Superior temporal gyrus (tissue), 1 donor: ENCODE measurements around the gene CXCR1.
"Not testable (repeated sequence)": the region's sequence is repeated elsewhere in the genome, so short reads cannot be mapped to it uniquely, and the experiment has no call there.

Source experiments
- DNase-seq: peaks from one replicate; pipeline ENCODE4 v3.0.0-alpha.2; 2016; ENCODE audit errors: extremely low spot score

CXCR1 gene

DNA sequence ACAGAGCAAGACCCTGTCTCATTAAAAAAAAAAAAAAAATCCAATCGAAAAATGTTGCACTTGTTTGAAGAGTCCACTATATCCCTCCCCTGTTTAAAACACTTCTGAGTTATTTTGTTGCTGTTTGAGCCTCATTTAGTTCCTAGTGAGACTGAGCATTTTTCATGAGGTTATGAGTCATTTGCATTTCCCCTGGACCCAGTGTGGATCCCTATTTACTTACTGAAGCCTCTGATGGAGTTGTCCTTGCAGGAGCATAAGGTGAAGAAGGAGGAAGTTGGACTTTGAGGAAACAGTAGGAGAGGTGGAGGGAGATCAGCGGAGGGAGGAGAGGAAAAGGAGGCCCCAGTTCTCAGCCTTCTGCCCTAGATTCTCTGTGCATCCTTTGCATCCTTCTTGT, 5.1 kb downstream of the CXCR1 start:
- DNase-seq = no peak

DNA sequence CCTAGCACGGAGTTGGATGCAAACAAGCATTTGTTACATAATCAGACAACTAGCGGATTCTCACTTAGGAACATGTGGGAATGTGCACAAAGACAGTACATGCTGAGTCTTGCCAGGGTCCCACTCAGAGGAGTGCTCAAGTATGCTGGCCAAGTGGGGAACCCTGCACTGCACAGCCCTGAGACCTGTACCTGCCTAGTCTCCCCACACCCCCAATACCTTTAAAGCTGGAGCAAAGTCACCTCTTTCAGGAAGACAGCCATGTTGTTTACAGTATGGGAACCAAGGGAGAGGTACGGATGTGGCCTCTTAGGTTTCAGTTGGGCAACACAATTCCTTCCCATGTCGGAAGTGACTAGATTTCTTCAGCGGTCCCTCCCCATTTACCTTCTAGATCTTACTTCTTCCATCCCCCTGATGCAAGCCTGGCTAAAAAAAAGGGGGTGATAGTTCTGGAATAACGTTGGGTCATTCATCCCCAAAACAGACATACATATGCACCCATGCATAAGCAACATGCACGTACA, 10.7 kb downstream of the CXCR1 start:
- DNase-seq = no peak

DNA sequence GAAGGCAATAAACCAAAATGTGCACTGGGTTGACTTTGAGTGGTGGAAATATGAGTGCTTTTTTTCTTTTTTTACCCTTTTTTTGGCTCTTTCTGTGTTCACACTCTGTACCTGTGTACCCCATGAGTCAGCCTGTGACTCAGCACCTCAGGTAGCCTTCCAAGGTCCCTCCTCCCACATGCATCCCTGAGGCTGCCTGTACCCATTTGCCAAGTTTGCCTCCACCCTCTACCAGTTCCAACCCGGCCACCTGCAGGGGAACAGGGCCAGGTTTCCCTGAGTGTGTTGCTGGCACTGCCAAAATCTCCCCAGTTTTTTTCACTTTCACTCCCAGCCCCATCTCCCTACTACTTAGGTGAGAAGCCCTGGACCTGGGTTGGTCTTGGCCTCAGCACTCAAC, 14.0 kb downstream of the CXCR1 start:
- DNase-seq = no peak

DNA sequence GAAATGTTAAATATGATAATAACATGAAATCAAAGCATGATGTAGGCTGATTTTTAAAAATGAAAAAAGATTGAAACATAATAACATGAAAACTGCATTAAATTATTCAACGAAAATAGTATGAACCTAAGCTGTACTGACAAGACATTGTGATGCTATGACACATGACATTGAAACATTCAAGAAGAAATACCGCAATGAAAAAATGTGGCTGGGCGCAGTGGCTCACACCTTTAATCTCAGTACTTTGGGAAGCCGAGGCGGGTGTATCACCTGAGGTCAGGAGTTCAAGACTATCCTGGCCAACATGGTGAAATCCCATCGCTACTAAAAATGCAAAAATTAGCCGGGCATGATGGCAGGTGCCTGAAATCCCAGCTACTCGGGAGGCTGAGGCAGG, 14.6 kb downstream of the CXCR1 start:
- no peak for DNase-seq

DNA sequence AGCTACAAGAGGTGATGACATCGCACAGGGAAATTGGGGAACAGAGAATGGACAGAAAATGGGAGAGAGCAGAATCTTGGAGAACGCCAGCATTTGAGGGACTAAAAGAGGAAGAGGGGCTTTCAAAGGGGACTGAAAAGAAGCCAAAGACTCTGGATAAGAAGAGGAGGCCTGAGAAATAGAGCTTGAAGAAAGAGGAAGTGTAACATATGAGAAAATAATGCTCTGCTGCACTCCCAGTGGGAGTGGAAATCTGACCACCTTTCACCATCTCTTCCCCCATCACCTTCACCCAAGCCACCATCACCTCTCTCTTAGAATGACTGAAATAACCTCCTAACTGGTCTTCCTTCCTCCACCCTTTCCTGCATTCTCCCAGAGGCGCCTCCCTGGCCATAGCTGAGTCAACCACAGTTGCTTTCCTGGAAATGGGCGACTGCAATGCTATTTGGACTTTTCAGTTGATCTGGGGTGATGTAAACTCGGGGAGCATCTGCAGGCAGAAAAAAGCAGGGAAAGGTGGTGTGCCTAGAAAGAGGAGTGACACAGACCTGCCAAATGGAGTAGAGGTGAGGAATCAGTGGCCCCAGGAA, 16.8 kb downstream of the CXCR1 start:
- no peak for DNase-seq

DNA sequence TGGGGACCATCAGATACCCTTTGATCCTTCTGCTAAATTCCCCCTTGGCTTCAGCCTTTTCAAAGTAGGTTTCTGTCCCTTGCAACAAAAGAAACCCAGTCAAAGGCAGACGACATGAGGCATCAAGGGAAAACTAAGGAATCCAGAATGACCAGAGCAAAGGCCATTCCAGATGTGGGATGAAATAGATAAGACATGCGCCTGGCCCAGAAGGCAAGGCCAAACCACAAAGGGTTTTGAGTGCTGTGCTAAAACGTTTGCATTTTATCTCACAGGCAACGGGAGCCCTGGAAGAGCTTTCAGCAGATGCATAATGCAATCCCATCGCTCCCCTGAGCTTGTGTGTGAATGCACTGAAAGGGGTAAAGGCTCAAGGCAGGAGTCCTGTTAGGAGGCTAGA, 17.7 kb downstream of the CXCR1 start:
- DNase-seq = no peak

DNA sequence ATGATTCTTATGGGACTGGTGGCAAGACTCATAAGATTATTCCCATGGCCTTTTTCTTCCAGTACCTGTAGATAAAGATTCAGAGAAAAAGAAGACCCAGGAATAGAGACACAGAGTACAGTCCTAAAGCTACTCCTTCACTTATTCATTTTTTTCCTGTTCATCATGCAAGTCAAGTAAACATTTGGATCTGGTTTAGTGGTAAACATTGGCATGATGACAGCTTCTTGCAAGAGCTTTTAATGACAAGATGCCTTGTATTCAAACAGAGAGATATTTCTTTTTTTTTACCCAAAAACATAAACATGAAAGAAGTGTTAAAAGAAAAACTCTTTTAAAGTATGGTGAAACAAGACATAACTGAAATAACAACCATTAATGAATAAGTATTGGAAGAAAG, 20.7 kb downstream of the CXCR1 start:
- DNase-seq = no peak

DNA sequence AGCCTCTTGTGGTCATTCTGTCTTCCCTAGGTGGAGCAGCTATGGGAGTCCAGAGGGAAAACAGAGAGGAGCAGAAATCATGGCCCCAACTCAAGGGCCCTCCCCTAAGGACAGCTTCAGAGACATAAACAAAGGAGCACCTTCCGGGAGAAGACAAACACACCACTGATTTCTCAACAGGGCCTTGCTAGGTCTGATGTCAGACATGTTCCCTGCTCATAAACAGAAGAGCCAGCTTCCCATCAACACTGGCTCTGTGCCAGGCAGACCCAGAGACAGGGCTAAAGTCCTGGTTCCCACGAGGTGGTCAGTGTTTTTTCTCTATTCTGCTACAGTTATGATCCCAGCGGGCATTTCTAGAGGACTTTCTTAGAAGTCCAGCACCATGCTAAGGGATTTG, 21.6 kb downstream of the CXCR1 start:
- no peak for DNase-seq

DNA sequence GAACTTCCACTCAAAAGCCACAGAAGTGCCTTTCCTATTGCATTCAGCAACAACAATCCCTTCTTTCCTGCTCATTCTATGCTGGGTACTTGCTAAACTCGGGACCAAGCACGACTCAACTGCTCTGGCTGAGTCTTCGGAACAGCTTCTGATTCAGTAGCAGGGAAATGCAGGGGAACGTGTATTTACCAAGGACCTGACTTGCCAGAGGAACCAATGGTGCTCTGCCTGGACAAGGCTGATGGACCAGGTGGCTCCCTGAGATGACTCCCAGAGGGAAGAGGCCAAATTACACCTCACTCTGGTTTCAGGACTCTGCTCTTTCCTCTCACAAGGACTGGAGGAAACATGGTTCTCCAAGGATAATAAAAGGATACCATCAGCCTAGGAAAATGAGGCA, 28.7 kb downstream of the CXCR1 start:
- DNase-seq = no peak

DNA sequence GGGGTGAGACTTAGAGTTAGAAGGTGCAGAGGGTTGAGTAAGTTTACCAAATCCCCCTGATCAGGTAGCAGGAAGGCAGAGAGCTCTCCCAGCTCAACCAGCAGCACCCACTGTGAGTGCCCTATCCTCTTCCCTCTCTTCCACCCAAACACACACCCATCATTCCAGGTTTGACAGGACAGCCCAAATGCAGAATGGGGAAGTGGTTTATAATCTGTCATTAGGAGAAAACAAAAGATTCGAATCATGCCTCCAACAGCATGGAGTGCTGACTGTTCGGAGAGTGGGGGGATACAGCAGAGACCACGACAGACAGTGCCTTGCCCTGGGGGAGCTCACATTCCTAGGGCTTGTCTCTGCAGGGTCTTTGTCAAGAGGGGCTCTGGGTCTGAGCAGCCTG, 29.2 kb downstream of the CXCR1 start:
- DNase-seq = no peak

DNA sequence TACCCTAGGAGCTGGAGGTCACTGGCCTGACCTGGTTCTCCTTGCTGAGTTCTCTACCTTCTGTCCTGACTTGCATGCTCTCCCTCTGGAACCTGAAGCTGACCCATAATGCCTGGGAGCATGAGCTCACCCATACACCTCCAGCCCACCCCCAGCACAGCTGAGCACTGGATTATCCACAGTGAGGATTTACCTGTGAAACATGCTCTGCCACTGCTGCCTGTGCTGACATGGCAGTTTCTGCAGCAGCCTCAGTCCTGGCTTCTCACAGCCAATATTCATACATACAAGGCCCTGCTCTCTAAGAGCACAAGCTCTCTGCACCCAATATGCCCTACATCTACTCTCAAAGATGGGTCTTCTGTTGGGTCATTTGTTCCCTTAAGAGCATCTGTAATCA, 35.9 kb downstream of the CXCR1 start:
- no peak for DNase-seq

DNA sequence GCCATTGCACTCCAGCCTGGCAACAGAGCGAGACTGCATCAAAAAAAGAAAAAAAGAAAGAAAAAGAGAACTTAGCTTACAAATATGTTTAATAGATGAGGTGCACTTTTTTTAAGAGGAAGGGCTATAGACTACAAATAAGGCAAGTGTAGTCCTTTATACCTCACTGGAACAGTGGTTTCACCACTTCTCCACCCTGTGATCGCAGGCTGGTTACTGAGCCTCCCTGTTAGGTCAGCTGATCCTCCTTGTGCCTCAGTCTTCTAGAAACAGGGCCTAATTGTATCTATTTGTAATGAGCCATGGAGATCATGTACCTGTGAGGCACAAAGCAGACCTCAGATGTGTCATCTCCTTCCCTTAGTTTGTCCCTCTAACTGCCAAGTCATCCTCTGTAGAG, 36.4 kb downstream of the CXCR1 start:
- DNase-seq = no peak

DNA sequence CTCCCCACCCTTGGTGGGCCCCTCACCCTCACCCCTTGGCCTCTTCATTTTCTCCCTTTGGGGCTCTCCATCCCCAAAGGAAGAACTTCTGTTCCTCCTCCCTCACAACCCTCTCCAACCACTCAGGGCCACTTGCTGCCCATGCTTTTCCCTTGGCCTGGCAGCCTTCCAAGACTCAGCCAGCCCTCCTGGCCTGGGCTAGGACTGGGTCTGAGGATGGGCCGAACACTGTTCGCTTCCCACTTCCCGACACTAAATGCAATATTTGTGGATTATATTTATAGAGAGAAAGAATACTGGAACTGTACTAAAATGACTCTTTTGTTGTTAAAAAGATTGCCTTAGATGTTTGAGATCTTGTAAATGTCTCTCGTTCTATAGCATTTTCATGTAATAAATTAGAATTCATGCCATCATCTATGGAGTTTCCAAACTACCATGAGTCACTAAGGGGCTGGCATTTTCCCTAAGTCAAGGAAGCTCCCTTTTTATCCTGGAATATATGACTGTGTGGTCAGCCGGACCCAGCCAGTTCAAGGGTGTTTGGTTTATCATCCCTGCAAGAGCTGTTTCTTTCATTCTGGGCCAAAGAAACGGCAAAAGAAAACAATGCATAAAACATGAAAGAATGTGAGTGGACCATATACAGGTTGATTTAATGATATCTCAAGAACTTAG, 37.2 kb downstream of the CXCR1 start:
- no peak for DNase-seq

DNA sequence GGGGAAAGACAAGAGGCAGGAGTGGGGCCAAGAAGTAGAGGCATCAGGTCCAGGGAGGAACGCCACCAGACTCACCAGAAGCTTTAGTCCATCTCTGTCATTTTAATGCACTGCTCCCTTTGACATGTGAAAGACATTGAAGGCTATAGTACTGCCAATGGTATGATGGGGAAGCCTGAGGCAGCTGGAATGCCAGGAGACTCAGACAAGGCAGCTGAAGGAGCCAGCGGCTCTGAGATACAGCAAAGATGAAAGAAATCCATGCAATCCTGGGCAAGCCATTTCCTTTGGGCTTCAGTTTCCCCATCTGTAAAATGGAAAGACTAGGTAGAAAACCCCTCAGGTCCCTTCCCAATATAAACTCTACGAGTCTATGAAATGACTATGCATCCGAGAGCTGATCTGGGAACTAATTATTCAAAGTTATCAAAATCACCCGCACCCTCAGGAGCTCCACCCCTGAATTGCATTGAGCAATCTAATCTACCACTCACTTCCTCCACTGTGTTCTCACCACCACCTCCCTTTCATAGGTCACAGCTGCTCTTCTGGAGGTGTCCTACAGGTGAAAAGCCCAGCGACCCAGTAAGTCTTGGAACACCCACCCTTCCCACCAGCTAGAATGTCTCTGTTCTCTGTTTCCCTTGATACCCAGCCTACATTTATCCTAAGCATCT, 37.8 kb downstream of the CXCR1 start:
- DNase-seq = no peak

DNA sequence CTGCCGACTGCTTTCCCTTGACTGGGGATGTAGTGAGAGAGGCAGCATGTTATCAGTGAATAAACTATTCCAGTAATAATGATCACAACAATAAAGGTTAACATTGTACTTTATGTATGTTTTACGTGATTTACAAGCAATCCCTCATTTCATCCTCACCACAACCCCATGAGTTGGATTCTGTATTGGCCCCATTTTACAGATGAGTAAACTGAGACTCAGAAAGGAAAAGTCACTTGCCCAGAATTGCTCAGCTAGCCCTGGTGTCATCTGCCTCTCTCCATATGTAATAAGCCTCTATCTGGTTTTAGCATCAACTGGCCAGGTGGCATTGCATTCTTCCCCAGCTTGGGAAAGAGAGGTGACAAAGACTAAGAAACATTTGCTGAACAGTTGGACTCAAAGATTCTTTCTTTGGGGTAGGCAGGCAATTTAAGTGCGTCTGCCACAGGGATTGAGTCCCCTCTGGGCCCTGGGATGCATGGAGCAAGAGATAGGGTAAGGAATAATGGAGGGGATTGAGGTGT, 38.8 kb downstream of the CXCR1 start:
- DNase-seq = no peak

DNA sequence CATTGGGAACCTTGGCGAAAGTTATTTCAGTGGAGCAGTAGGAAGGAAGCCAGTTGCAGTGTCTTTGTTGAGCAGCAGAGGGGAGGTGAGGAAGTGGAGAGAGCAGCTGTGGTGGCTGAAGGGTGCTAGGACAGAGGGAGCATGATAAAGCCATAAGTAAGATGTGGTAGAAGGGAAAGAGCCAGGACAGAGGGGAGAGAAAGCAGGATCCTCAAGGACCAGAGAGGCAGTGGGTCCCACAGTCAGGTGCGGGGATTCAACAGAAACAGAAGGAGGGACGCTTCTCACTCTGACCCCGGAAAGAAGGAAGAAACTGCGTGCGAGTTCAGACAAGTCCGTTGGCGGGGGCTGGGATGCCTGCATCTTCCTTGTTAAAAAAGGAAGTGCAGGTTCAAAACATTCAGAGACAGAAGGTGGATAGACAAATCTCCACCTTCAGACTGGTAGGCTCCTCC, 41.1 kb downstream of the CXCR1 start, which contains the start of gene CXCR2:
Gene CXCR2, plus strand, starts transcription at position 403 of the 455 bp plus-strand sequence. CDS start 8,774 bp downstream, outside the sequence.
- DNase-seq = no peak

DNA sequence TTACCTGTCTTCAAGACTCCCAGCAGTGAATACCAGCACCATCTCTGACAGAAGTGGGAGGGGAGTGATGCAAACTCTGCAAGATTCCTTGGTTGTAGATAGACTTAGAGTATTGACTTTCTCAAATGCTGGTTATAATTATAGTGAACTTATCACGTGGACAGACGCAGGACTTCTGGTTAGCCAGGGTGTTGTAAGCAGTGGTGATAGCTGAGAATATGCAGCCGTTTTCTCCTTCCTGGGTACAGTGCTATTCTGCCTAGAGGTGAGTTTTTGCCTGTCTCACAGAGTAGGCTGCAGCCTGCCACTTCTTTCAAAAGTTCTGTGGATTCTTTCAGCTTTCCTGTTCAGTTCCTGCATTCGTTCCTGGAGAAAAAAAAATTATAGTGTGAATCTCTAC, 41.7 kb downstream of the CXCR1 start:
- no peak for DNase-seq

DNA sequence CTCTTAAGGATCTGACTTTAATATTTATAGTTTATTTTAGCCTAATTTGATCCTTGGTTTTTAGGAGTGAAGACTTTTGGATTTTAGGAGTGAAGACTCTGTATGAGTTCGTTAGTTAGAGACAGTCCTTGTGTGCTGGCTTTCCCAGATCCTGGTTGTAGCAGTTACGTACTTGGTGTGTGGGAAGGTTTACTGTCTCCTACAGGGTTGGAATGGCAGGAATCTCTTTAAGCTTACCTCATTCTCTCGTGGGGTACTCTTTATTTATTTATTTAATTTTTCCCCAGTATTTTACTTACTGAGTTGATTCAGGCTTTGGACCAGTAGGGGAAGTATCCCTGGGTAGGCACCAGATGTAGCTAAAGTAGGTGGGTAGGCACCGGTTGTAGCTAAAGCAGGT, 42.8 kb downstream of the CXCR1 start:
- DNase-seq = no peak

DNA sequence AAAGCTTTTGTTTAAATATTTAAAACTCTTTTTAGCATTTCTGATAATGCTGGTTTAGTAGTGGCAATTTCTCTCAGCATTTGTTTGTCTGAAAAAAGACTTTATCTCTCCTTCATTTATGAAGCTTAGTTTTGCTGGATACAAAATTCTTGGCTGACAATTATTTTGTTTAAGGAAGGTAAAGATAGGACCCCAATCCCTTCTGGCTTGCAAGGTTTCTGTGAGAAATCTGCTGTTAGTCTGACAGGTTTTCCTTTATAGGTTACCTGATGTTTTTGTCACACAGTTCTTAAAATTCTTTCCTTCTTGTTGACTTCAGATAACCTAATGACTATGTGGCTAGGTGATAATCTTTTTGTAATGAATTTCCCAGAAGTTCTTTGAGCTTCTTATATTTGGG, 44.5 kb downstream of the CXCR1 start:
- not testable (repeated sequence) for DNase-seq

DNA sequence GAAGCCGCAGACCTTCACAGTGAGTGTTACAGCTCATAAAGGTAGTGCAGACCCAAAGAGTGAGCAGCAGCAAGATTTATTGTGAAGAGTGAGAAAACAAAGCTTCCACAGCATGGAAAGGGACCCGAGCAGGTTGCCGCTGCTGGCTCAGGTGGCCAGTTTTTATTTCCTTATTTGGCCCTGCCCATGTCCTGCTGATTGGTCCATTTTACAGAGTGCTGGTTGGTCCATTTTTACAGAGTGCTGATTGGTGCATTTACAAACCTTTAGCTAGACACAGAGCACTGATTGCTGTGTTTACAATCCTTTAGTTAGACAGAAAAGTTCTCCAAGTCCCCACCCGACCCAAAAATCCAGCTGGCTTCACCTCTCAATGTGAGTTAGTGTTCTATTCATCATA, 45.0 kb downstream of the CXCR1 start:
- DNase-seq = not testable (repeated sequence)
